Measurements from ENCODE around the gene ST8SIA4.

DNA sequence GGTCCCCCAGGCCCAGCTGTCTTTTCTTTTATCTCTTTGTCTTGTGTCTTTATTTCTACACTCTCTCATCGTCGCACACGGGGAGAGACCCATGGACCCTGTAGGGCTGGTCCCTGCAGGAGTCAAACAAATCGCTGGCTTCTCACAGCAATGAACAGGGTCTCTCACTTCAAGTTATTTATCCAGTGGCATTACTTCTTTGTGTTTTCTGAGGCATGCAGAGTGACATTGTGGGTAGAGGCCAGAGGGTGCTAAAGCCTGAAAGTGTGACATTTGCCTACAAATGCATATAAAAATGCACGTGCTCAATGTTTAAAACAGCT is 127.6 kb downstream of the ST8SIA4 start:
- no peak for TF ChIP-seq SUZ12 (IDR thresholded peaks at IDR 0.05; ENCODE audit: extremely low read depth, insufficient read depth, insufficient read length)
- TF ChIP-seq ZNF274 (IDR thresholded peaks at IDR 0.05; ENCODE audit: low read depth, low read length), result no peak
- TF ChIP-seq YY1 (IDR thresholded peaks at IDR 0.05; ENCODE audit: insufficient read depth, insufficient read length), result no peak

Measured in NT2/D1 (cell line).